Measurements from ENCODE around the gene HCFC1R1. TPM values are rescaled to one million over a fixed set of nuclear protein-coding genes. Genes with fewer than 3 reads are reported as not detected.
"Not testable (repeated sequence)": the region's sequence is repeated elsewhere in the genome, so short reads cannot be mapped to it uniquely, and the experiment has no call there.

Gene HCFC1R1
- total and polyA plus RNA-seq, 9 donors, result 68.0 to 138 (median 84.4) TPM

DNA sequence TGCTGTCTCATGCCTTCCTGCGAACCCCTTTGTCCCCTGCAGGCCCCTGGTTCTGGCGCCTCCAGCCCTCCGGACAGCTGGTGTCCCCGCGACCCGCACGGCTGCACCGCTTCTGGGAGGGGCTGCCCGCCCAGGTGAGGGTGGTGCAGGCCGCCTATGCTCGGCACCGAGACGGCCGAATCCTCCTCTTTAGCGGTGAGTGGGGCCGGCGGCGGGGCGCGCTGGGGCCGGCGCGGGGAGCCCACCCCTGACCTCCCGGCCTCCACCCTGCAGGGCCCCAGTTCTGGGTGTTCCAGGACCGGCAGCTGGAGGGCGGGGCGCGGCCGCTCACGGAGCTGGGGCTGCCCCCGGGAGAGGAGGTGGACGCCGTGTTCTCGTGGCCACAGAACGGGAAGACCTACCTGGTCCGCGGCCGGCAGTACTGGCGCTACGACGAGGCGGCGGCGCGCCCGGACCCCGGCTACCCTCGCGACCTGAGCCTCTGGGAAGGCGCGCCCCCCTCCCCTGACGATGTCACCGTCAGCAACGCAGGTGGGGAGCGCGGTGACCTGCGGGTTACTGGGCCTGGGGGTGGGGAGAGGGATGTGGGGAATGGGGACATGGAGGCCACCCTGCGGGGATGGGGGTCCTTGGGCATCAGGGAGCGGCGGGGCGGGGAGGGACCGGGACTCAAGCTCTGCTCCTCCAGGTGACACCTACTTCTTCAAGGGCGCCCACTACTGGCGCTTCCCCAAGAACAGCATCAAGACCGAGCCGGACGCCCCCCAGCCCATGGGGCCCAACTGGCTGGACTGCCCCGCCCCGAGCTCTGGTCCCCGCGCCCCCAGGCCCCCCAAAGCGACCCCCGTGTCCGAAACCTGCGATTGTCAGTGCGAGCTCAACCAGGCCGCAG, 34.6 kb upstream of the HCFC1R1 start:
- peaks cover 25% of the 10 kb centered on the region for H3K4me1 ChIP-seq (ENCODE audit: control insufficient read depth, insufficient read depth, low read length)
- no peaks in the 10 kb centered on the region for H3K9me3 ChIP-seq (replicated peaks; ENCODE audit: control insufficient read depth, low read depth, low read length)
- no peak overlapping the region for H3K27ac ChIP-seq (ENCODE audit: low read length)
- H3K4me3 ChIP-seq (ENCODE audit: low read length), result peak overlapping the region; percentile 85
- DNase-seq, result peak; percentile 67
- peaks cover 6% of the 10 kb centered on the region for H3K27me3 ChIP-seq (ENCODE audit: control insufficient read depth, insufficient read depth, low read length)
- 3% methylated on average over 54 of the region's 77 CpGs for WGBS (ENCODE audit: insufficient coverage)
- H3K36me3 ChIP-seq (ENCODE audit: control insufficient read depth, insufficient read depth, low read length), result peaks cover 3% of the 10 kb centered on the region

DNA sequence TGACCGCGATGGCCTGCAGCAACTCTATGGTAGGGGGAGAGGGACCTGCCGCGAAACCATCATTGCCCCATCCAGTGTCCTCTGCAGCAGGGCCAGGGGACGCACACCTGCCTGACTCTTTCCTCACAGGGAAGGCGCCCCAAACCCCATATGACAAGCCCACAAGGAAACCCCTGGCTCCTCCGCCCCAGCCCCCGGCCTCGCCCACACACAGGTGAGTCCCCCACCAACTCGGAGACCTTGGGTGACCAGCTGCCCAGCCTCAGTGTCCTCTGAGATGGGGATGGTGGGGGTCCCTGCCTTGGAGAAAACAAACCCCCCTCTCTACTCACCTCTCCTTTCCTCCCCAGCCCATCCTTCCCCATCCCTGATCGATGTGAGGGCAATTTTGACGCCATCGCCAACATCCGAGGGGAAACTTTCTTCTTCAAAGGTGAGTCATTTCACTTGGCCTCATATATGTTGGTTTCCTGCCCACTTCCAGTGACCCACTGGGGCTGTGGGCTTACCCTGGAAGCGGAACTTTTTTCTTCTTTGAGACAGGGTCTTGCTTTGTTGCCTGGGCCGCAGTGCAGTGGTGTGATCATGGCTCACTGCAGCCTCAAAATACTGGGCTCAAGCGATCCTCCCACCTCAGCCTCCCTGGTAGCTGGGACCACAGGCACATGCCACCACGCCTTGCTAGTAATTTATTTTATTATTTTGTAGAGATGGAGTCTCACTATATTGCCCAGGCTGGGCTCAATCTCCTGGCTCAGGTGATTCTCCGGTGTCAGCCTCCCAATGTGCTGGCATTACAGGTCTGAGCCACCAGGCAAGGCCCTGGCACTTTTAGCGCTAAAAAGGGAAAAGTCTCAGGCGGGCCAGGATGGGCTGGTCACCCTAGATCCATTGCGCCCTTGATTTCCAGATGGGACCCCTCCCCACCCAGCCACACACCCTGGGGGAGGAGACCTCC, 33.7 kb upstream of the HCFC1R1 start:
- 87% methylated on average over 11 of the region's 22 CpGs for WGBS (ENCODE audit: insufficient coverage)
- peaks cover 25% of the 10 kb centered on the region for H3K4me1 ChIP-seq (ENCODE audit: control insufficient read depth, insufficient read depth, low read length)
- H3K9me3 ChIP-seq (replicated peaks; ENCODE audit: control insufficient read depth, low read depth, low read length), result no peaks in the 10 kb centered on the region
- no peak for DNase-seq
- no peak overlapping the region for H3K4me3 ChIP-seq (ENCODE audit: low read length)
- H3K27ac ChIP-seq (ENCODE audit: low read length), result no peak overlapping the region
- peaks cover 3% of the 10 kb centered on the region for H3K36me3 ChIP-seq (ENCODE audit: control insufficient read depth, insufficient read depth, low read length)
- H3K27me3 ChIP-seq (ENCODE audit: control insufficient read depth, insufficient read depth, low read length), result peaks cover 6% of the 10 kb centered on the region

DNA sequence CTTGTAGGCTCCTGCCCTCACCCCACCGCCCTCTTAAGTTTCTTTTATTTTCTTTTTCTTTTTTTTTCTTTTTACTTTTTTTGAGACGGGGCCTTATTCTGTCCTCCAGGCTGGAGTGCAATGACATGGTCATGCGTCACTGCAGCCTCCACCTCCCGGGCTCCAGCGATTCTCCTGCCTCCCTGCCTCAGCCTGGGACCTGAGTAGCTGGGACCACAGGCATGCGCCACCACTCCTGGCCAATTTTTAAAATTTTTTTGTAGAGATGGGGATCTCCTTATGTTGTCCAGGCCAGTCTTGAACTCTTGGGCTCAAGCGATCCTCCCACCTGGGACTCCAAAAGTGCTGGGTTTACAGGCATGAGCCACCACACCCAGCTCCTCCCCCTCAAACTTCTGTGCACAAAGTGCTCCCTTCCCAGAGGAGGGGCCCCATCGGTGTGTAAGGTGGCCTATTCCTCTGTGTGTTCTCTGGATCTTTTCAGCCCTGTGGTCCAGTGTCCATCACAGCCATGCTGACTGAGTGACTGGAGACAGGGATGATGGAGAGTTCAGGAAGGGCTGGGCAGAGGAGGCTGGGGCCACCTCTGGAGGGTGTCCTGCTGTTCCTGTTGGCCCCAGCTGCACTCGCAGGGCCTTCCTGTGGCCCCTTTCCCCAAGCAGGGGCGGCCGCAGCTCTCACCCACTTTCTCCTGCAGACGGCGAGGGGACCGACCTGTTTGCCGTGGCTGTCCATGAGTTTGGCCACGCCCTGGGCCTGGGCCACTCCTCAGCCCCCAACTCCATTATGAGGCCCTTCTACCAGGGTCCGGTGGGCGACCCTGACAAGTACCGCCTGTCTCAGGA, 32.8 kb upstream of the HCFC1R1 start:
- Histone ChIP-seq H3K36me3 (ENCODE audit: control insufficient read depth, insufficient read depth, low read length) (peaks cover 3% of the 10 kb centered on the region), H3K4me3 (ENCODE audit: low read length) (no peak overlapping the region), H3K9me3 (replicated peaks; ENCODE audit: control insufficient read depth, low read depth, low read length) (no peaks in the 10 kb centered on the region), H3K27ac (ENCODE audit: low read length) (no peak overlapping the region), H3K27me3 (ENCODE audit: control insufficient read depth, insufficient read depth, low read length) (peaks cover 6% of the 10 kb centered on the region), H3K4me1 (ENCODE audit: control insufficient read depth, insufficient read depth, low read length) (peaks cover 25% of the 10 kb centered on the region)
- DNase-seq, result no peak
- 70% methylated on average over 12 of the region's 19 CpGs for WGBS (ENCODE audit: insufficient coverage)

DNA sequence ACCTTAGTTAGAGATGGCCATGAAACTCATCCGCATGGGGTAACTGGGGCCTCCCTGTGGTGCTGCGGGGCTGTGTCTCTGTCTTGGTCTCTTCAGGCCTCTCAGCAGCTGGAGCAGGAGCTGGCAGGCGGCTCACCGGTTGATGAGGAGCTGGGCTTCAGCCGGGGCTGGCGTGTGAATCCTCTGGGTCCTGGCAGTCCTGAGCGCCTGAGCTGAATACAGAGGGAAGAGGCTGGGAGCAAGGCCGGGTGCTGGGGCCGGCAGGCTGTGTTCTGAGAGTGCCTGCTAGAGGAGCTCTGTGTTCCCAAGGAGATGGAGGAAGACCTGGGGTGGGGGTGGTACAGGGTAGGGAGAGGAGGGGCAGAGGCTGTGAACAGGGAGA, 32.0 kb upstream of the HCFC1R1 start:
- not testable (repeated sequence) for DNase-seq; H3K36me3 ChIP-seq (ENCODE audit: control insufficient read depth, insufficient read depth, low read length); H3K27me3 ChIP-seq (ENCODE audit: control insufficient read depth, insufficient read depth, low read length); H3K4me3 ChIP-seq (ENCODE audit: low read length); H3K9me3 ChIP-seq (replicated peaks; ENCODE audit: control insufficient read depth, low read depth, low read length); H3K27ac ChIP-seq (ENCODE audit: low read length)
- H3K4me1 ChIP-seq (ENCODE audit: control insufficient read depth, insufficient read depth, low read length), result peaks cover 22% of the 10 kb centered on the region
- WGBS (ENCODE audit: insufficient coverage), result 18% methylated on average over 8 of the region's 9 CpGs

DNA sequence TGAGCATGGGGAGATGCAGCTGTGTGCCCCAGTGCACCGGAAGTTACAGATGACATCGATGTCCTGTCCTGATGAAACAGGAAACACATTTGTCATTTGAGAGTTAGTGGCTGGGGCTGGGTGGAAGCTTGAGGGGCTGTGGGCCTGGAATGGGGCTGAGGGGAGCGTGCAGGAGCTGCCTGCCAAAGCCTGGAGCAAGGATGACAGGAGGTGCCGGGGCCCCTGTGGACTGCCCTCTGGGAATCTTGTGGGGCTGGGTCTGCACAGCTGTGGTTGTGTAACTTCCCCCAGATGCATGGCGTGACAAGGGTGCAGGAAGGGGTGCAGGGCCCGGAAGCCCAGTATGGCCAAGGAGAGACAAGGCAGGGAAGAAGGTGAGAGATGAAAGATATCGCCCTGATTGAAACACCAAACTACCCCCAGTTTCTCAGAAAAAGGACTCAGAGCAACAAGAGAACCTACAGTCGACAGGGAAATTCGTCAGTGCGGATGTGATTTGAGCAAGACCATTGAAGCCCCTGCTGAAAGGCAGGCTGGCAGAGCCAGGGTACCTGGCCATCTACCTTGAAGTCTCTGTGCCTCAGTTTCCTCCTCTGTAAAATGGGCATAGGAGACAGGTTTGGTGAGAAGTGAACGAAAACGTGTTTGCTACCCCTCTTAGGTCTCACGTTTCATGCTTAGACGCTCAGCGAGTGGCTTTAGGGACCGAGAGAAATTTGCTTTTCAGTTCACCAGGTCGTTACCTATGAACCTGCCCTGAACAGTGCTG, 31.4 kb upstream of the HCFC1R1 start:
- Histone ChIP-seq H3K36me3 (ENCODE audit: control insufficient read depth, insufficient read depth, low read length) (peaks cover 3% of the 10 kb centered on the region), H3K9me3 (replicated peaks; ENCODE audit: control insufficient read depth, low read depth, low read length) (no peaks in the 10 kb centered on the region), H3K27me3 (ENCODE audit: control insufficient read depth, insufficient read depth, low read length) (peaks cover 14% of the 10 kb centered on the region), H3K4me3 (ENCODE audit: low read length) (no peak overlapping the region), H3K4me1 (ENCODE audit: control insufficient read depth, insufficient read depth, low read length) (peaks cover 16% of the 10 kb centered on the region), H3K27ac (ENCODE audit: low read length) (no peak overlapping the region)
- 59% methylated on average over 14 of the region's 17 CpGs for WGBS (ENCODE audit: insufficient coverage)
- no peak for DNase-seq

DNA sequence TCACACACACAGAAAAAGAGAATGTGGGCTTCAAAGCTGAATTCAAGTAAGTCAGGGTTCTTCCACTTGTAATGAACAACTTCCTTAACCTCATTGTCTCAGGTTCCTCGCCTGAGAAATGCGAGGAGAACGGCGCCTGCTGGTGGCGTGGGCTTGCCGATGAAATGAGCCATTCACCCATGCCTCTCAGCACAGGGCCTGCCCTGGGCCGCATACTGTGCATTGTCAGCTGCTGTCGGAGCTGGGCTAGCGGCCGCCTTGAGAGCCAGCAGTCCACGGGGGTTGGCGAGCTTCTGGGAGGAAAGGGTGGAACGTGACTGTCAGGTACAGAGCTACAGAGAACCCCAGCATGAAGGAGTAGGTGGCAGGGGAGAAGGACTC, 29.6 kb upstream of the HCFC1R1 start:
- H3K27me3 ChIP-seq (ENCODE audit: control insufficient read depth, insufficient read depth, low read length), result peaks cover 32% of the 10 kb centered on the region
- not testable (repeated sequence) for H3K9me3 ChIP-seq (replicated peaks; ENCODE audit: control insufficient read depth, low read depth, low read length); DNase-seq; H3K36me3 ChIP-seq (ENCODE audit: control insufficient read depth, insufficient read depth, low read length); H3K27ac ChIP-seq (ENCODE audit: low read length); H3K4me1 ChIP-seq (ENCODE audit: control insufficient read depth, insufficient read depth, low read length); H3K4me3 ChIP-seq (ENCODE audit: low read length)
- 80% methylated on average over 4 of the region's 13 CpGs for WGBS (ENCODE audit: insufficient coverage)

DNA sequence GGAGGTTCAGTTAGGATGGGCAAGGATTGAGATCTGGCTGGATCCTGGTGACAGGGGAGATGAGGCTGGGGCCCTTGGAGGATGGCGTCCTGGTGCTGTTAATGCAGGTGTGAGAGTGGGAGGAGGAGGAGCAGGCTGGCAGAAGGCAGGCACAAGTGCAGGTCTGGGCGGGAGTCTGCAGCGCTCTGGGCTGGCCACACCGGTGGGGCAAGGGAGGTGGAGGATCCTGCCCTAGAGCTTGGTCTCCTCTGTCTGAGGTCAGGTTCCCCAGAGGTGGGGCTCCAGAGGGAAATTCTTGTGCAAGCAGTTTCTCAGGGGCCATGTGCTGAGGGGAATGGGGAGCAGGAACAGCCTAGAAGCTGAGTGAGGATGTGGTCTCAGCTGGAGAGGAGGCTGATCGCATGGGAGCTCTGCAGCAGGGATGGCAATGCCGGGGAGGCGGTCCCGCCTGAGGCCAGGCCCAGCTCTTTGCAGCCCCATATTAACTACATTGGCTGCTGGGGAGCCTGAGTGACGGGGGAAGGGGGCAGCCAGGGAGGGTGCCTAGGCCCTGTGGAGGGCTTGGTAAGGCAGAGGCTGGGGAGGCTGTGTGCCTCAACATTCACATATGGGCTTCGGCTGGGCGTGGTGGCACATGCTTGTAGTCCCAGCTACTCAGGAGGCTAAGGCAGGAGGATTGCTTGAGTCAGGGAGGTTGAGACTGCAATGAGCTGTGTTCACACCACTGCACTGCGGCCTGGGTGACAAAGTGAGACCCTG, 29.0 kb upstream of the HCFC1R1 start:
- not testable (repeated sequence) for H3K36me3 ChIP-seq (ENCODE audit: control insufficient read depth, insufficient read depth, low read length); H3K9me3 ChIP-seq (replicated peaks; ENCODE audit: control insufficient read depth, low read depth, low read length); H3K4me3 ChIP-seq (ENCODE audit: low read length); H3K27ac ChIP-seq (ENCODE audit: low read length); H3K4me1 ChIP-seq (ENCODE audit: control insufficient read depth, insufficient read depth, low read length); DNase-seq
- no CpG with 5 or more reads among the region's 12 CpGs for WGBS (ENCODE audit: insufficient coverage)
- peaks cover 36% of the 10 kb centered on the region for H3K27me3 ChIP-seq (ENCODE audit: control insufficient read depth, insufficient read depth, low read length)

DNA sequence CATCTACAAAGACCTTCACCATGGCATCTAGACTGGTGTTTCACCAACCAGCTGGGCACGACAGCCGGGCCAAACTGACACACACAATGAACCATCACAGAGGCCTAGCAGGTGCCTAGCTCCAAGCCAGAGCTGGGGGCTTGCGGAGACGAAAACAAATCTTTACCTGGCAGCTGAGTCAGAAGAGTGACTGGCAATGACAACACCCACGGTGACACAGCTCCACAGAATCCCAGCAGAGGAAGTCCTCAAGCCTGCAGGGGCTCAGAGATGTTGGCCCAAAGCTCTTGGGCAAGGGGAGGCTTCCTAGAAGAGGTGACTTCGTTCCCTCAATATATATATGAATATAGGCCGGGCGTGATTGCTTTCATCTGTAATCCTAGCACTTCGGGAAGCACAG, 27.8 kb upstream of the HCFC1R1 start:
- Histone ChIP-seq H3K4me1 (ENCODE audit: control insufficient read depth, insufficient read depth, low read length) (peaks cover 4% of the 10 kb centered on the region), H3K4me3 (ENCODE audit: low read length) (no peak overlapping the region), H3K27ac (ENCODE audit: low read length) (no peak overlapping the region), H3K9me3 (replicated peaks; ENCODE audit: control insufficient read depth, low read depth, low read length) (no peaks in the 10 kb centered on the region), H3K27me3 (ENCODE audit: control insufficient read depth, insufficient read depth, low read length) (peaks cover 45% of the 10 kb centered on the region), H3K36me3 (ENCODE audit: control insufficient read depth, insufficient read depth, low read length) (peaks cover 3% of the 10 kb centered on the region)
- WGBS (ENCODE audit: insufficient coverage), result 64% methylated on average over 3 of the region's 9 CpGs
- DNase-seq, result no peak

DNA sequence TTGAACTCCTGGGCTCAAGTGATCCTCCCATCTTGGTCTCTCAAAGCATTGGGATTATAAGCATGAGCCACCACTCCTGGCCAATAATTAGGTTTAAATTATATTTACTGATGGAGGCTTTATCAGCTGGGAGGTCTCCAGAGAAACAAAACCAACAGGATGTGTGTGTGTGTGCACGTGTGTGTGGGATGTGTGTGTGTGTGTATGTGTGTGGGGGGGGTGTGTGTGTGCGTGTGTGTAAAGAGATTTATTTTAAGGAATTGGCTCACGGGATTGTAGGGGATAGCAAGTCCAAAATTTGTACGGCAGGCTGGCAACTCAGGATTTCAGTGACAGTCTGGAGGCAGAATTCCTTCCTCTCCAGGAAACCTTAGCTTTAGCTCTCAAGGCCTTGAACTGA, 27.3 kb upstream of the HCFC1R1 start:
- no peaks in the 10 kb centered on the region for H3K9me3 ChIP-seq (replicated peaks; ENCODE audit: control insufficient read depth, low read depth, low read length)
- WGBS (ENCODE audit: insufficient coverage), result 33% methylated on average over 1 of the region's 4 CpGs
- H3K27ac ChIP-seq (ENCODE audit: low read length), result no peak overlapping the region
- H3K4me3 ChIP-seq (ENCODE audit: low read length), result no peak overlapping the region
- H3K27me3 ChIP-seq (ENCODE audit: control insufficient read depth, insufficient read depth, low read length), result peaks cover 49% of the 10 kb centered on the region
- DNase-seq, result no peak
- peaks cover 3% of the 10 kb centered on the region for H3K36me3 ChIP-seq (ENCODE audit: control insufficient read depth, insufficient read depth, low read length)
- peaks cover 8% of the 10 kb centered on the region for H3K4me1 ChIP-seq (ENCODE audit: control insufficient read depth, insufficient read depth, low read length)
